Stimulated activated naive B cell treated with anti-CD40 and anti-IgM and Interleukin-4, amounts not matched to agents 10 μg/mL and 1 μg/mL and 100 μg/mL, for 72 hours (primary cell): ENCODE results near the gene SDSL.

Experiments used
- ATAC-seq, 2 donors: fragments of 150-1000 bp; cut with Tn5 transposase; replicated peaks; 2 replicates each; pipeline ENCODE4 v1.10.0; 2021; ENCODE audit warnings: moderate library complexity in 1 of 2
- DNase-seq: peaks from one replicate; pipeline ENCODE4 v3.0.0; 2021
- H3K27ac Mint-ChIP-seq: one replicate; pipeline ENCODE4 v1.8.0; 2022; ENCODE audit warnings: mild to moderate bottlenecking, mixed read lengths
- H3K27me3 Mint-ChIP-seq, 2 donors: one replicate each; pipeline ENCODE4 v1.8.0; 2022; ENCODE audit warnings: mixed read lengths in 2 of 2
- H3K36me3 Mint-ChIP-seq, 2 donors: one replicate each; pipeline ENCODE4 v1.8.0; 2022; ENCODE audit warnings: mixed read lengths in 2 of 2, mild to moderate bottlenecking in 1 of 2
- H3K4me1 Mint-ChIP-seq, 2 donors: one replicate each; pipeline ENCODE4 v1.8.0; 2022; ENCODE audit warnings: mixed read lengths in 2 of 2, mild to moderate bottlenecking in 1 of 2
- H3K4me3 Mint-ChIP-seq, 2 donors: one replicate each; pipeline ENCODE4 v1.8.0; 2022; ENCODE audit warnings: mild to moderate bottlenecking in 2 of 2, mixed read lengths in 2 of 2, moderate library complexity in 1 of 2
- H3K9me3 Mint-ChIP-seq, 2 donors: one replicate each; pipeline ENCODE4 v1.8.0; 2022; ENCODE audit warnings: mixed read lengths in 2 of 2, mild to moderate bottlenecking in 1 of 2

SDSL gene

GRCh38 chr12:113401066-113402000, 20.8 kb upstream of the SDSL start:
- Mint-ChIP-seq H3K4me3 (no peak overlapping the region), H3K27me3 (peaks cover 21 to 45% of the 10 kb centered on the region in 2 donors), H3K4me1 (peaks cover 8 to 18% of the 10 kb centered on the region in 2 donors), H3K27ac (peak overlapping the region; percentile 47), H3K36me3 (no peaks in the 10 kb centered on the region), H3K9me3 (no peaks in the 10 kb centered on the region)
- no peak for DNase-seq
- no peak for ATAC-seq

GRCh38 chr12:113402586-113403260, 19.5 kb upstream of the SDSL start:
- no peak for DNase-seq
- peaks cover 5 to 11% of the 10 kb centered on the region in 2 donors for H3K4me1 Mint-ChIP-seq
- no peak overlapping the region for H3K27ac Mint-ChIP-seq
- ATAC-seq = no peak
- H3K4me3 Mint-ChIP-seq = no peak overlapping the region
- H3K9me3 Mint-ChIP-seq = no peaks in the 10 kb centered on the region
- H3K36me3 Mint-ChIP-seq = no peaks in the 10 kb centered on the region
- peaks cover 17 to 40% of the 10 kb centered on the region in 2 donors for H3K27me3 Mint-ChIP-seq

GRCh38 chr12:113403435-113404415, 18.5 kb upstream of the SDSL start, which contains the start of gene SDS:
Gene SDS, minus strand, starts transcription at chr12:113403887. Its CDS starts 4,179 bp downstream, at chr12:113399708.
- no peak for ATAC-seq
- Mint-ChIP-seq H3K9me3 (no peaks in the 10 kb centered on the region), H3K4me3 (no peak within 1 kb of the TSS), H3K27ac (no peak within 1 kb of the TSS), H3K36me3 (no peaks in the 10 kb centered on the region), H3K4me1 (peaks cover 2 to 9% of the 10 kb centered on the region in 2 donors), H3K27me3 (peaks cover 15 to 30% of the 10 kb centered on the region in 2 donors)
- no peak for DNase-seq

GRCh38 chr12:113405694-113406093, 16.5 kb upstream of the SDSL start:
- DNase-seq (no peak), ATAC-seq (peak; percentile 46 to 48)
- no peaks in the 10 kb centered on the region for H3K36me3 Mint-ChIP-seq
- H3K4me3 Mint-ChIP-seq = no peak overlapping the region
- H3K27me3 Mint-ChIP-seq = peaks cover 5 to 20% of the 10 kb centered on the region in 2 donors
- peaks cover 2 to 9% of the 10 kb centered on the region in 2 donors for H3K4me1 Mint-ChIP-seq
- H3K27ac Mint-ChIP-seq = no peak overlapping the region
- no peaks in the 10 kb centered on the region for H3K9me3 Mint-ChIP-seq

GRCh38 chr12:113407931-113408600, 14.1 kb upstream of the SDSL start:
- Mint-ChIP-seq H3K27ac (no peak overlapping the region), H3K4me1 (peaks cover 2 to 9% of the 10 kb centered on the region in 2 donors), H3K9me3 (no peaks in the 10 kb centered on the region), H3K27me3 (peaks cover 18 to 26% of the 10 kb centered on the region in 2 donors), H3K36me3 (no peaks in the 10 kb centered on the region), H3K4me3 (no peak overlapping the region)
- no peak for DNase-seq
- ATAC-seq = no peak

GRCh38 chr12:113408756-113409298, 13.4 kb upstream of the SDSL start:
- H3K27me3 Mint-ChIP-seq = peaks cover 18 to 26% of the 10 kb centered on the region in 2 donors

GRCh38 chr12:113409462-113410124, 12.6 kb upstream of the SDSL start:
- ATAC-seq = no peak
- DNase-seq = no peak
- H3K27me3 Mint-ChIP-seq = peaks cover 21 to 28% of the 10 kb centered on the region in 2 donors
- H3K4me1 Mint-ChIP-seq = peaks cover 0 to 2% of the 10 kb centered on the region in 2 donors
- H3K9me3 Mint-ChIP-seq = no peaks in the 10 kb centered on the region
- no peaks in the 10 kb centered on the region for H3K36me3 Mint-ChIP-seq
- H3K4me3 Mint-ChIP-seq = no peak overlapping the region
- H3K27ac Mint-ChIP-seq = no peak overlapping the region

More at GRCh38 chr12:113408756-113409298, 13.4 kb upstream of the SDSL start:
- DNase-seq (no peak), ATAC-seq (no peak)
- H3K36me3 Mint-ChIP-seq = no peaks in the 10 kb centered on the region
- H3K27ac Mint-ChIP-seq = no peak overlapping the region
- H3K4me1 Mint-ChIP-seq = peaks cover 2 to 7% of the 10 kb centered on the region in 2 donors
- H3K9me3 Mint-ChIP-seq = no peaks in the 10 kb centered on the region
- no peak overlapping the region for H3K4me3 Mint-ChIP-seq

- H3K4me1 Mint-ChIP-seq = peaks cover 2 to 12% of the 10 kb centered on the region in 2 donors
- H3K4me3 Mint-ChIP-seq = no peak overlapping the region
- H3K27me3 Mint-ChIP-seq = peaks cover 30 to 38% of the 10 kb centered on the region in 2 donors
- no peaks in the 10 kb centered on the region for H3K36me3 Mint-ChIP-seq
- no peak for ATAC-seq
- H3K27ac Mint-ChIP-seq = no peak overlapping the region
- no peak for DNase-seq
- no peaks in the 10 kb centered on the region for H3K9me3 Mint-ChIP-seq
Observed at GRCh38 chr12:113413488-113413939, 8.7 kb upstream of the SDSL start.

GRCh38 chr12:113414519-113415038, 7.6 kb upstream of the SDSL start:
- Mint-ChIP-seq H3K27me3 (peaks cover 30 to 38% of the 10 kb centered on the region in 2 donors), H3K27ac (no peak overlapping the region)

GRCh38 chr12:113416091-113416754, 6.0 kb upstream of the SDSL start:
- Mint-ChIP-seq H3K9me3 (no peaks in the 10 kb centered on the region), H3K4me3 (no peak overlapping the region), H3K27ac (peak overlapping the region; percentile 42), H3K4me1 (peaks cover 2 to 12% of the 10 kb centered on the region in 2 donors), H3K36me3 (no peaks in the 10 kb centered on the region), H3K27me3 (peaks cover 20 to 24% of the 10 kb centered on the region in 2 donors)
- DNase-seq (no peak), ATAC-seq (peak; percentile 81 to 84)

More at GRCh38 chr12:113414519-113415038, 7.6 kb upstream of the SDSL start:
- Mint-ChIP-seq H3K9me3 (no peaks in the 10 kb centered on the region), H3K4me1 (peaks cover 2 to 12% of the 10 kb centered on the region in 2 donors), H3K36me3 (no peaks in the 10 kb centered on the region), H3K4me3 (no peak overlapping the region)
- no peak for ATAC-seq
- DNase-seq = no peak

- no peak overlapping the region for H3K27ac Mint-ChIP-seq
Observed at GRCh38 chr12:113418213-113418879, 3.8 kb upstream of the SDSL start.

More at GRCh38 chr12:113418213-113418879, 3.8 kb upstream of the SDSL start:
- ATAC-seq (no peak), DNase-seq (no peak)
- Mint-ChIP-seq H3K27me3 (peaks cover 13 to 18% of the 10 kb centered on the region in 2 donors), H3K36me3 (peaks cover 2 to 4% of the 10 kb centered on the region in 2 donors), H3K9me3 (no peaks in the 10 kb centered on the region), H3K4me1 (peaks cover 8 to 28% of the 10 kb centered on the region in 2 donors), H3K4me3 (no peak overlapping the region)
